Stimulated activated CD8-positive, alpha-beta memory T cell treated with anti-CD3 and anti-CD28 coated beads, Interleukin-15, amount 100 ng/mL, for 4 hours (primary cell): ENCODE results near the gene SLC39A7.
"Not testable (repeated sequence)": the region's sequence is repeated elsewhere in the genome, so short reads cannot be mapped to it uniquely, and the experiment has no call there.

ENCODE experiments used
- DNase-seq, 2 donors: peaks; one replicate each; pipeline ENCODE4 v3.0.0-alpha.2; 2020; ENCODE audit warnings: low read depth in 2 of 2

SLC39A7 gene

DNA sequence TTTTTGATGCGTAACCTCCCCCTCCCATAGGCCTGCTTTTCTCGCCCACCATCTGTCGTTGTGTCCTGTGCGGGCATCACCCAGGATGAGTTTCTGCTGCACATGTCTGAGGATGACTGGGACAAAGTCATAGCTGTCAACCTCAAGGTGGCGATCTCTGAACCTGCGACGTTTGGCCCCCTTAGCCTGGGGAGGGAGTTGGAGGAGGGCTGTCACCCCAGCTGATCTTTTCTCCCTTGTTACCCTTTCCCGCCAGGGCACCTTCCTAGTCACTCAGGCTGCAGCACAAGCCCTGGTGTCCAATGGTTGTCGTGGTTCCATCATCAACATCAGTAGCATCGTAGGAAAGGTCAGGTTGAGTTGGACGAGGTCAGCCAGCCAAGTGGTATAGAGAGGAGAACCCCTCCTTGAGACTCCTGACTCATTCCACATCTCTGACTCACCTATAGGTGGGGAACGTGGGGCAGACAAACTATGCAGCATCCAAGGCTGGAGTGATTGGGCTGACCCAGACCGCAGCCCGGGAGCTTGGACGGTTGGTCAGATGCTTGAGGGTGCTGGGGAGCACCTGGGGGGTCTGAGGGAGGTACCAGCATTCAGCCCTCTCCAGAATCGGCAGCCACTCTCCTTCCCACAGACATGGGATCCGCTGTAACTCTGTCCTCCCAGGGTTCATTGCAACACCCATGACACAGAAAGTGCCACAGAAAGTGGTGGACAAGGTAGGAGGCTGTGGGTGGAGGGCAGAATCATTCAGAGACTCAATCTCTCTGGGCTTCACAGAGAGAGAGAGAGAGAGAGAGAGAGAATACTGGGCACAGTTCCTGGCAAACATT, 4.7 kb downstream of the SLC39A7 start:
- no peak for DNase-seq

DNA sequence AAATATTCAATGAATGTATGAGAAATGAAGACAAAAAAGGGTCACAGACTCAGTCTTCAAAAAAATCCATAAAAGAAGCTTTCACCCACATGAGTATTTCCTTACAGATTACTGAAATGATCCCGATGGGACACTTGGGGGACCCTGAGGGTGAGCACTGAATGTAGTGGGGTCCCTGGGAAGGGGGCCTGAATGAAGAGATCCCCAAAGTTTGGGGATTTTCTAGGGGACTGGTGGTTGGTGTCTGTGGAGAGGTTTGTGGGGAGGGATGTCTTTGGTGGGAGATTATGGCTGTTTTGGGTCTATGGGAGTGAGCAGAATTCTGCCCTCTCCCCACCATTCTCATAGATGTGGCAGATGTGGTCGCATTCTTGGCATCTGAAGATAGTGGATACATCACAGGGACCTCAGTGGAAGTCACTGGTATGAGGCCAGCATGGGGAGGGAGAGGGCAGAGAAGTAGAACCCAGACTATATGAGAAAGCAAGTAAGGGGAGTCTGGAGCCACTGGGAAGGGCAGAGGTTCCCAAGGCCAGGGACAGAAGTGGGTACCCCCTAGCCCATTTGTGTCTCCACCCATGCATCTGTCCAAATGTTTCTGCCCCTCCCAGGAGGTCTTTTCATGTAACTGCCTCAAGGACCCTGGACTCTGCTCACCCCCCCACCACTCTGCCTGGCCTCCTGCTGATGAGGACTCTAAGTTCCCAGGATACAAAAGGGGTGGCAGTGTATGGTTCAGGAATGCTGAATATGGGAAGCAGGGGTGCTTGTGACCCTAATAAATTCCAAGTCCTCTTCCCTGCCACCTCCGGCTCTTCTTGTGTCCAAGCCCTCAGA, 5.6 kb downstream of the SLC39A7 start:
- DNase-seq, result no peak

- no peak for DNase-seq
Measured at GRCh38 chr6:33206864-33207551, 6.3 kb downstream of the SLC39A7 start.

DNA sequence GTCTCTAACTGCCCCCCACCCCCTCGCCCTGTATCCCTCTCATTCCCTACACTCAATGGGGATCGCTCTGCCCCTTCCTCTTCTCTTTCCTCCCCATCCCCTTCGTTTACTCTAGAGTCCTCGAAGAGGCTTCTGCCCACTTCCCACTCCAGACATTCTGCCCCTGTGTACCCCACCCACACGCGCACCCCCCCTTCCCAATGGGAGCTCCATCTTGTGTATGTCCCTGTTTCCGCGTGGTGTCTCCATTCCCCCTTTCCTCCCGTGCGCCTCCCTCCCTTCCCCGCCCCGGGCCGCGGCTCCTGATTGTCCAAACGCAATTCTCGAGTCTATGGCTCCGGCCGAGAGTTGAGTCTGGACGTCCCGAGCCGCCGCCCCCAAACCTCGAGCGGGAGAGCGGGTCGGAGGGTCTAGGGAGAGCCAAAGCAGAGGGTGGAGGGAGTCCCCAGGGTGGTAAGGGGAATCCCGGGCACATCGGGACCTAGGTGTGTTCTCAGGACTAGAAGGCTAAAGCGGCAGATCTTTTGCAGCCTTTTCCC, 7.0 kb downstream of the SLC39A7 start:
- no peak for DNase-seq

GRCh38 chr6:33208091-33208967, 7.7 kb downstream of the SLC39A7 start, which contains the start of gene RING1:
Gene RING1 (plus strand): TSS chr6:33208500. CDS start chr6:33208823, 323 bp downstream.
- peak; percentile 73 to 77 for DNase-seq

GRCh38 chr6:33209856-33210255, 9.2 kb downstream of the SLC39A7 start:
- no peak for DNase-seq

DNA sequence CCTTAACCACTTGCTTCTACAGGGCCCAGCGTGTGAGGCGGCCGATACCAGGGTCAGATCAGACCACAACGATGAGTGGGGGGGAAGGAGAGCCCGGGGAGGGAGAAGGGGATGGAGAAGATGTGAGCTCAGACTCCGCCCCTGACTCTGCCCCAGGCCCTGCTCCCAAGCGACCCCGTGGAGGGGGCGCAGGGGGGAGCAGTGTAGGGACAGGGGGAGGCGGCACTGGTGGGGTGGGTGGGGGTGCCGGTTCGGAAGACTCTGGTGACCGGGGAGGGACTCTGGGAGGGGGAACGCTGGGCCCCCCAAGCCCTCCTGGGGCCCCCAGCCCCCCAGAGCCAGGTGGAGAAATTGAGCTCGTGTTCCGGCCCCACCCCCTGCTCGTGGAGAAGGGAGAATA, 10.5 kb downstream of the SLC39A7 start:
- DNase-seq, result no peak

DNA sequence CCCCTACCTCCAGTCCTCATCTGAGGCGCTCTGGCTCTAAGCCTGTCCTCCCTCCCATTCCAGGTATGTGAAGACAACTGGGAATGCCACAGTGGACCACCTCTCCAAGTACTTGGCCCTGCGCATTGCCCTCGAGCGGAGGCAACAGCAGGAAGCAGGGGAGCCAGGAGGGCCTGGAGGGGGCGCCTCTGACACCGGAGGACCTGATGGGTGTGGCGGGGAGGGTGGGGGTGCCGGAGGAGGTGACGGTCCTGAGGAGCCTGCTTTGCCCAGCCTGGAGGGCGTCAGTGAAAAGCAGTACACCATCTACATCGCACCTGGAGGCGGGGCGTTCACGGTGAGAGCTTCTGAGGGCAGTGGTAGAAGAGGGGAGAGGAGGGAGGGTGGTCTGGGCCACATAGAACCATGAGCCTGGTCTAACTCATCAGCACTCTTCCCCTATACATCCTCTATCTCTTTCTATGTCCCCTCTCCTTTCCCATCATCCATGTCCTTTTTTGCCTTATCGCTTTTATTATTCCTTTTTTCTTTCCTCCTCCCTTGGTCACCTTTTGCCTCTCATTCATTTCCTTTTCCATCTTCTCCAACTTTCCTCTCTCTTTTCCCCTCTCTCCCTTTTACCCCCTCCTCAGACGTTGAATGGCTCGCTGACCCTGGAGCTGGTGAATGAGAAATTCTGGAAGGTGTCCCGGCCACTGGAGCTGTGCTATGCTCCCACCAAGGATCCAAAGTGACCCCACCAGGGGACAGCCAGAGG, 11.2 kb downstream of the SLC39A7 start:
- DNase-seq, result no peak

GRCh38 chr6:33212857-33213165, 12.1 kb downstream of the SLC39A7 start:
- no peak for DNase-seq

DNA sequence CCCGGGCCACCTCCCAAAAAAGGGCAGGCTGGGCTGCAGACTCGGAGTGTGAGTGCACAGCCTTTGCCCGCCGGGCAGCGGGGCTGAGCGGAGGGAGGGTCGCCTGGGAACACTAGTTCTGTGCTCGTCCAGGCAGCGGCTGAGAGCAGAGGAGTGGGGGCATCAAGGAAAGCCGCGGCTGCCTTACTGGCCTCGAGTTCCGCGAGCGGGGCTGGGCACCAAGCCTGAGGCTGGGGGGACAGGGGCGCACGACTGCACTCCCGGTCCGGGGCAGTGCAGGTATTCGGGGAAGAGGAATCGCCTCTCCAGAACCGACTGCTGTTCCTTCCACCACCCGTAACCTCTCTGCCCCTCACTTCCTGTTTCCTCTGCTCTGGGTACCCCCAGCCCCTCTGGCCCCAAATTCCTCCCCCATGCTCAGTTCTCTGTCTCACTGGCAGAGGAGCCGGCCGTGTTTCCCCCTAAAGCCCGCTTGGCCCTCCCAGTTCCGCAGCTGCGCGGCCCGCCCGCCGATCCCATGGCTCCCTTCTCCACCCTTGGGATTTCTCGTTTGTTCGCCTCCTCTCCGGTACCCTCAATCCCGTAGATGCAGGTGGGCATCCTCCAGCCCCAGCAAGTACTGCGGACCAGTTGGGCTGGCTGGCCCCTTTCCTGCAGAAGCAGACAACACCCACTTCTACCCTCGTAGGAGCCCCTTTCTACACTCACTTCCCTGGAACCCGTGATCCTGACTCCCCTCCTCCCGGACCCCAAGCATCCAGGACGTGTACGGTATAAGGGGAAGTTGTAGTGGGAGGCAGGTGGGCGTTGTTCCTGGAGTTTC, 12.7 kb downstream of the SLC39A7 start:
- no peak for DNase-seq

DNA sequence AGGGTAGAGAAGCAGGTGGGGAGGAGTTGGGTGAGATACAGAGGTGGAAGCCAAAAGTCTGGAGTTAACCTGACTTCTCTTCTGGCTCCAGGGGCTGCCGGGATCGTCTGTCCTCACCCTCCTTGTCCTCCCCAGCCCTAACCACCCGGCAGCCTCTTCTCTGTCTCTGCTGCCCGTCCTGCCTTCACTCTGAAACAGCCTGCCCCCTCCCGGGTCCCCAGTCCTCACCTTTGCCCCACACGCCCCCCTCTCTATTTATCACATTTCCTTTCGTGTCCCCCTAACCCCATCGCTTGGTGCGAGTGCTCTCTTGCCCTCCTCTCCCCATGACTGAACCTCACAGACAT, 13.3 kb downstream of the SLC39A7 start:
- no peak for DNase-seq

- no peak for DNase-seq
Measured at GRCh38 chr6:33215271-33216116, 14.8 kb downstream of the SLC39A7 start.

GRCh38 chr6:33216117-33216649, 15.5 kb downstream of the SLC39A7 start:
- DNase-seq, result no peak

- no peak for DNase-seq
Measured at GRCh38 chr6:33217246-33217645, 16.6 kb downstream of the SLC39A7 start.

DNA sequence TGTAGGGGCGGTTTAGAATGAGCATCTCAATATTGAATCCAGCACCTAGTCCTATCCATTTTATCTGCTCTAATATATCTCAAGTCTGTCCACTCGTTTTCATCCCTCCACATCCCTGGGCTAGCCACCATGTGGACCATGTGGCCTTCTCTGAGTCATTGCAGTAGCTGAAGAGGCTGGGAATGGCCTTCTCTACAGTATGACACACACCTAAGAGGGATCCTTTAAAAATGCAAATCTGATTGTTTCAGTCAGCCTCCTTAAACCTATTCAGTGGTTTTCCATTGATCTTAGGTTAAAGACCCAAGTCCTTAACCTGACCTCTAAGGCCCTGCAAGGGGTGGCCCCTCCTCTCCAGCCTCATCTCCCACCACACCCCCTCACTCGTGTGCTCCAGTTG, 17.0 kb downstream of the SLC39A7 start:
- DNase-seq, result no peak

- DNase-seq, result not testable (repeated sequence)
Measured at GRCh38 chr6:33226503-33227120, 25.9 kb downstream of the SLC39A7 start.

DNA sequence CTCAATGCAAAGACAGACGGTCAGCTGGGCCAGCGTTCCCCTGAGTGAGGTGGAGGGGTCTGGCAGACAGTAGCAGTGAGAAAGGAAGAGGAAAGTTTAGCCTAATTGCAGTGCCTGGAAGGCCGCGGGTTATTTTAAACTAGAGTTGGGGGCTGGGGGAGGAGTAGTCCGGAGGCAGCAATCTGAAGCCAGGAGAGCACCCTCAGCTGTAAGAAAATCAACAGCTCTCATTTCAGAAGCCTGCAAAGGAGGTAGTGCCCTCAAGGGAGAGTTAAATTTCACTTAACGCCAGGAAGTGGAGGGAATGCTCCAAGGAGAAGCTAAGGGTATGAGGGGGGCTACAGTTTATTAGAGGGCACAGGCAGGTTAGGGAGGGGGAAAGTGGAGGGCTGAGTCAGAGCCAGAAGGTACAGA, 34.6 kb downstream of the SLC39A7 start:
- no peak for DNase-seq

DNA sequence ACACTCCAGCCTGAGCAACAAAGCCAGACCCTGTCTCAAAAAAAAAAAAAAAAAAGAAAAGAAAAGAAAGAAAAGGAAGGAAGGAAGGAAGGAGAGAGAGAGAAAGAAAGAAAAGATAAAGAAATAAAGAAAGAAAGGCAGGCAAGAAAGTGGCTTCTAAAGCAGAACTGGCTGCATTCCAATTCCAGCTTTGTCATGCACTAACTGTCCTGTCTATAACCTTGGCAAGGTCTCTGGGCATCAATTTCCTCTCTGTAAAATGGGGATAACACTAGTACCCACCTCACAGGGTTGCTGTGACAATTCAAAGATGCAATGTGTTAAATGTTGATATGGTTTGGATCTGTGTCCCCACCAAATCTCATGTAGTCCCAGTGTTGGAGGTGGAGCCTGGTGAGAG, 35.7 kb downstream of the SLC39A7 start:
- DNase-seq, result no peak
